Dedifferentiated amniotic fluid mesenchymal stem cell (primary cell): ENCODE data around the gene DGAT2.

Source experiments
- DNase-seq: peaks from one replicate; pipeline ENCODE4 v3.0.0-alpha.2; 2016; ENCODE audit errors: extremely low spot score

DGAT2 gene

GRCh38 chr11:75801362-75802020 lies 32.9 kb downstream of the DGAT2 start:
- DNase-seq = no peak

- no peak for DNase-seq
These were observed 33.7 kb downstream of the DGAT2 start for GRCh38 chr11:75802021-75802912.

GRCh38 chr11:75802913-75803820 lies 34.6 kb downstream of the DGAT2 start:
- DNase-seq = peak; percentile 73

GRCh38 chr11:75809111-75809510 lies 40.5 kb downstream of the DGAT2 start:
- no peak for DNase-seq

- no peak for DNase-seq
These were observed 41.4 kb downstream of the DGAT2 start for GRCh38 chr11:75809991-75810390.

- no peak for DNase-seq
These were observed 42.2 kb downstream of the DGAT2 start for GRCh38 chr11:75810637-75811390.

GRCh38 chr11:75811485-75811884 lies 42.9 kb downstream of the DGAT2 start:
- no peak for DNase-seq

- no peak for DNase-seq
These were observed 44.0 kb downstream of the DGAT2 start for GRCh38 chr11:75812542-75813040.

- no peak for DNase-seq
These were observed 44.5 kb downstream of the DGAT2 start for GRCh38 chr11:75813124-75813523.

- no peak for DNase-seq
These were observed 45.1 kb downstream of the DGAT2 start for GRCh38 chr11:75813622-75814039.

GRCh38 chr11:75814363-75814676 lies 45.7 kb downstream of the DGAT2 start:
- DNase-seq = no peak

- DNase-seq = peak; percentile 99
These were observed 46.2 kb downstream of the DGAT2 start, which contains the start of gene UVRAG for GRCh38 chr11:75814677-75815344. Gene UVRAG, plus strand, starts transcription at chr11:75815210. Its CDS starts 198 bp downstream, at chr11:75815408.

GRCh38 chr11:75815345-75816168 lies 47.0 kb downstream of the DGAT2 start:
- no peak for DNase-seq

GRCh38 chr11:75816561-75817239 lies 48.1 kb downstream of the DGAT2 start:
- DNase-seq = no peak

GRCh38 chr11:75820645-75821044 lies 52.1 kb downstream of the DGAT2 start:
- no peak for DNase-seq

- DNase-seq = no peak
These were observed 52.6 kb downstream of the DGAT2 start for GRCh38 chr11:75821202-75821601.

GRCh38 chr11:75822541-75822940 lies 54.0 kb downstream of the DGAT2 start:
- no peak for DNase-seq

- no peak for DNase-seq
These were observed 54.8 kb downstream of the DGAT2 start for GRCh38 chr11:75823415-75823814.

GRCh38 chr11:75823946-75824345 lies 55.4 kb downstream of the DGAT2 start:
- no peak for DNase-seq
